ENCODE measurements around the gene PTPRM. TPM values are rescaled to one million over a fixed set of nuclear protein-coding genes. Genes with fewer than 3 reads are reported as not detected.

The PTPRM gene
- total RNA-seq, 1 experiment from 2014 or later: 100.0 TPM

DNA sequence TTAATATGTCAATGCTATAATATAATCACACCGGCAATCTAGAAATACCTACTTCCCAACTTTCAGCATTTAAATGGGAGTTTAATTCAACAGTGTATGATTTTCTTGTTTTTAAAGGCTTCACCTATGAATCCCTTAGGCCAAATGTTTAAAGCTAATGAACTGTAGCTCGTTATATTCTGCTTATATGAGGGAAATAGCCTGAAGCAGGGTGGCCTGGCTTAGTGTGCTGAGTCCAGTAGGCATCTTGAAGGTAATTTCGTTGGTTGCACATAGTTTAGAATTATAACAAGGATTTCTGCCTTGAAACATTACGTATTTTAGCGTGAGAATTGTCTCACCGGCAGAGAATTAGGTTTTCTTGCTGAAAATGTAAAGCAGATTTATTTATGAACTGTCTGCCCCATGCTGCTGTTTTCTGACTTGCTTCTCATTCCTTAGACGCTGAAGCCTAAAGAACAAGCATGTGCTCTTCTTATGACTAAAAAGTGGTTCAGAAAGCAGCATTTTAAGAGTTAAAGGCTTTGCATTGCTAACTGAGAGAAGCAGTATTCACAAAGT lies 608.5 kb downstream of the PTPRM start:
- intact Hi-C loops (cut with micrococcal nuclease; ENCODE audit: unreplicated experiment): no loop called here
- TF ChIP-seq, protein P1, sequence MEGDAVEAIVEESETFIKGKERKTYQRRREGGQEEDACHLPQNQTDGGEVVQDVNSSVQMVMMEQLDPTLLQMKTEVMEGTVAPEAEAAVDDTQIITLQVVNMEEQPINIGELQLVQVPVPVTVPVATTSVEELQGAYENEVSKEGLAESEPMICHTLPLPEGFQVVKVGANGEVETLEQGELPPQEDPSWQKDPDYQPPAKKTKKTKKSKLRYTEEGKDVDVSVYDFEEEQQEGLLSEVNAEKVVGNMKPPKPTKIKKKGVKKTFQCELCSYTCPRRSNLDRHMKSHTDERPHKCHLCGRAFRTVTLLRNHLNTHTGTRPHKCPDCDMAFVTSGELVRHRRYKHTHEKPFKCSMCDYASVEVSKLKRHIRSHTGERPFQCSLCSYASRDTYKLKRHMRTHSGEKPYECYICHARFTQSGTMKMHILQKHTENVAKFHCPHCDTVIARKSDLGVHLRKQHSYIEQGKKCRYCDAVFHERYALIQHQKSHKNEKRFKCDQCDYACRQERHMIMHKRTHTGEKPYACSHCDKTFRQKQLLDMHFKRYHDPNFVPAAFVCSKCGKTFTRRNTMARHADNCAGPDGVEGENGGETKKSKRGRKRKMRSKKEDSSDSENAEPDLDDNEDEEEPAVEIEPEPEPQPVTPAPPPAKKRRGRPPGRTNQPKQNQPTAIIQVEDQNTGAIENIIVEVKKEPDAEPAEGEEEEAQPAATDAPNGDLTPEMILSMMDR (IDR thresholded peaks at IDR 0.05; ENCODE audit: insufficient read depth in 1 of 2, low read depth in 1 of 2, low read length in 1 of 2, severe bottlenecking in 1 of 2, unreplicated experiment in 1 of 2): no peak
- no peaks in the 10 kb centered on the region for H3K9me3 ChIP-seq
- H3K4me1 ChIP-seq: no peaks in the 10 kb centered on the region
- ChIA-PET CTCF (no interaction called here), POLR2A (no interaction called here)
- no peak for DNase-seq
- Mint-ChIP-seq H3K4me1 (ENCODE audit: low read depth, unreplicated experiment) (no peaks in the 10 kb centered on the region), H3K27me3 (ENCODE audit: insufficient read depth, unreplicated experiment) (no peaks in the 10 kb centered on the region), H3K36me3 (ENCODE audit: insufficient read depth, unreplicated experiment) (peaks cover 7% of the 10 kb centered on the region), H3K4me3 (ENCODE audit: unreplicated experiment) (no peak overlapping the region), H3K9me3 (ENCODE audit: unreplicated experiment) (no peaks in the 10 kb centered on the region), H3K27ac (ENCODE audit: unreplicated experiment) (no peak overlapping the region)
- no peaks in the 10 kb centered on the region for H3K36me3 ChIP-seq (ENCODE audit: control insufficient read depth, insufficient read depth, low read length)
- H3K4me3 ChIP-seq (ENCODE audit: low read depth, low read length): no peak overlapping the region
- no peaks in the 10 kb centered on the region for H3K27me3 ChIP-seq (replicated peaks; ENCODE audit: control insufficient read depth, insufficient read depth, low read length)
- BruUV-seq (replicated peaks): no TSS peak

DNA sequence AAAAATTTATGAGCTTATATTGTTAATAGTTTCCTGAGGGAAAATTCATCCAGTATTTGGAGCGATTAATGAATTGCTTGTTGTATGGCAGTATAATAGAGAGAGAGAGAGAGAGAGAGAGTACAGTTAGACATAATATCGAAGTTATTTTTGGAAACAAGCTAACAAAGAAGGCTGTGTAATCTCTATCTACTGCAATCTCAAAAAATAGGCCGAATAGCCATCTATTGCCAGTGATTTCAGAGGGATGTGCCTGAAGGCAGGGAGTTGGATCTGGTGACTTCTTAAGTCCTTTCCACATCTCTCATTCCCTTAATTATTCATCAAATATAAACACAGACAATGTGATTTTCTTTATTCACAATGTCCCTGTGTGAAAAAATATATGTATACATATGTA lies 609.0 kb downstream of the PTPRM start:
- no peaks in the 10 kb centered on the region for H3K9me3 ChIP-seq
- intact Hi-C loops (cut with micrococcal nuclease; ENCODE audit: unreplicated experiment): no loop called here
- Mint-ChIP-seq H3K36me3 (ENCODE audit: insufficient read depth, unreplicated experiment) (peaks cover 7% of the 10 kb centered on the region), H3K27ac (ENCODE audit: unreplicated experiment) (no peak overlapping the region), H3K4me3 (ENCODE audit: unreplicated experiment) (no peak overlapping the region), H3K27me3 (ENCODE audit: insufficient read depth, unreplicated experiment) (no peaks in the 10 kb centered on the region), H3K9me3 (ENCODE audit: unreplicated experiment) (no peaks in the 10 kb centered on the region), H3K4me1 (ENCODE audit: low read depth, unreplicated experiment) (no peaks in the 10 kb centered on the region)
- no peak overlapping the region for H3K4me3 ChIP-seq (ENCODE audit: low read depth, low read length)
- no peaks in the 10 kb centered on the region for H3K27me3 ChIP-seq (replicated peaks; ENCODE audit: control insufficient read depth, insufficient read depth, low read length)
- BruUV-seq (replicated peaks): no TSS peak
- ChIA-PET POLR2A (no interaction called here), CTCF (no interaction called here)
- no peak for DNase-seq
- no peaks in the 10 kb centered on the region for H3K4me1 ChIP-seq
- no peaks in the 10 kb centered on the region for H3K36me3 ChIP-seq (ENCODE audit: control insufficient read depth, insufficient read depth, low read length)
- TF ChIP-seq, protein P1 (IDR thresholded peaks at IDR 0.05; ENCODE audit: insufficient read depth in 1 of 2, low read depth in 1 of 2, low read length in 1 of 2, severe bottlenecking in 1 of 2, unreplicated experiment in 1 of 2): no peak

DNA sequence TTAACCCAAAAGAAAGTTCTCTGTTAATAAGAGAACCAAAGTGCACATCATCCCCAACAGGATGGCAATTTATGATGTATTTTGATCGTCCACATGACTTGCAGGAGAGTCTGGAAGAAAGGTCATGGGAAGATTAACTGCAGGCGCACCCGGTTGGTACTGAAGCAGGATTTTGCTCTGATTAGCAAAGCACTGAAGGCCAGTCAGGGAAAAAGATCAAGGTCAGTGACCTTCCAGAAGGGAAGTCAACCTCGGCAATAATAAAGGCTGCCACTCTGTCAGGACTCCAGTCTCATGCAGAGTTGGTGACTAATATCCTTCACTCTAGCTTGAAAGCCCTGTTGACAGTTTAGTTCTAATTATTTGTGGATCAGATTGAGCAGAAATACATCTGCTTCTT lies 609.4 kb downstream of the PTPRM start:
- Mint-ChIP-seq H3K27me3 (ENCODE audit: insufficient read depth, unreplicated experiment) (no peaks in the 10 kb centered on the region), H3K4me3 (ENCODE audit: unreplicated experiment) (no peak overlapping the region), H3K36me3 (ENCODE audit: insufficient read depth, unreplicated experiment) (peaks cover 7% of the 10 kb centered on the region), H3K9me3 (ENCODE audit: unreplicated experiment) (no peaks in the 10 kb centered on the region), H3K27ac (ENCODE audit: unreplicated experiment) (no peak overlapping the region), H3K4me1 (ENCODE audit: low read depth, unreplicated experiment) (no peaks in the 10 kb centered on the region)
- Histone ChIP-seq H3K36me3 (ENCODE audit: control insufficient read depth, insufficient read depth, low read length) (no peaks in the 10 kb centered on the region), H3K27me3 (replicated peaks; ENCODE audit: control insufficient read depth, insufficient read depth, low read length) (no peaks in the 10 kb centered on the region), H3K9me3 (no peaks in the 10 kb centered on the region), H3K4me3 (ENCODE audit: low read depth, low read length) (no peak overlapping the region), H3K4me1 (no peaks in the 10 kb centered on the region)
- TF ChIP-seq, protein P1 (IDR thresholded peaks at IDR 0.05; ENCODE audit: insufficient read depth in 1 of 2, low read depth in 1 of 2, low read length in 1 of 2, severe bottlenecking in 1 of 2, unreplicated experiment in 1 of 2): no peak
- POLR2A ChIA-PET: no interaction called here
- CTCF ChIA-PET: no interaction called here
- BruUV-seq (replicated peaks): no TSS peak
- no peak for DNase-seq
- intact Hi-C loops (cut with micrococcal nuclease; ENCODE audit: unreplicated experiment): no loop called here

All from Caco-2 (cell line).